ENCODE results near the gene TREX2.

TREX2 gene

GRCh38 chrX:153445856-153446635 lies at the start of gene TREX2:
TREX2 (minus strand) TSS chrX:153446056; CDS start chrX:153445430, 626 bp downstream.
- no peak for DNase-seq (ENCODE audit: low spot score)

- DNase-seq (ENCODE audit: low spot score), result no peak
Observed at GRCh38 chrX:153495362-153495751, 49.5 kb upstream of the TREX2 start.

- no peak for DNase-seq (ENCODE audit: low spot score)
Observed at GRCh38 chrX:153494541-153495361, 48.9 kb upstream of the TREX2 start, which contains the start of gene BGN. BGN (plus strand) TSS chrX:153494980; CDS start chrX:153504632, 9,652 bp downstream.

GRCh38 chrX:153494061-153494460 lies 48.2 kb upstream of the TREX2 start:
- no peak for DNase-seq (ENCODE audit: low spot score)

- no peak for DNase-seq (ENCODE audit: low spot score)
Observed at GRCh38 chrX:153493085-153493484, 47.2 kb upstream of the TREX2 start.

- DNase-seq (ENCODE audit: low spot score), result no peak
Observed at GRCh38 chrX:153492543-153492942, 46.7 kb upstream of the TREX2 start.

GRCh38 chrX:153491918-153492317 lies 46.1 kb upstream of the TREX2 start:
- no peak for DNase-seq (ENCODE audit: low spot score)

GRCh38 chrX:153491351-153491914 lies 45.6 kb upstream of the TREX2 start:
- DNase-seq (ENCODE audit: low spot score), result no peak

GRCh38 chrX:153490217-153490930 lies 44.5 kb upstream of the TREX2 start:
- no peak for DNase-seq (ENCODE audit: low spot score)

GRCh38 chrX:153488231-153488914 lies 42.5 kb upstream of the TREX2 start:
- no peak for DNase-seq (ENCODE audit: low spot score)

GRCh38 chrX:153487590-153488071 lies 41.8 kb upstream of the TREX2 start:
- no peak for DNase-seq (ENCODE audit: low spot score)

- DNase-seq (ENCODE audit: low spot score), result no peak
Observed at GRCh38 chrX:153486171-153486570, 40.3 kb upstream of the TREX2 start.

GRCh38 chrX:153485396-153486080 lies 39.7 kb upstream of the TREX2 start:
- no peak for DNase-seq (ENCODE audit: low spot score)

- no peak for DNase-seq (ENCODE audit: low spot score)
Observed at GRCh38 chrX:153482376-153483015, 36.6 kb upstream of the TREX2 start.

- DNase-seq (ENCODE audit: low spot score), result no peak
Observed at GRCh38 chrX:153481043-153481442, 35.2 kb upstream of the TREX2 start.

- DNase-seq (ENCODE audit: low spot score), result no peak
Observed at GRCh38 chrX:153478746-153479145, 32.9 kb upstream of the TREX2 start.

- DNase-seq (ENCODE audit: low spot score), result no peak
Observed at GRCh38 chrX:153477901-153478300, 32.0 kb upstream of the TREX2 start.

- no peak for DNase-seq (ENCODE audit: low spot score)
Observed at GRCh38 chrX:153477364-153477857, 31.6 kb upstream of the TREX2 start.

- no peak for DNase-seq (ENCODE audit: low spot score)
Observed at GRCh38 chrX:153476666-153477363, 31.0 kb upstream of the TREX2 start.
